HepG2 (cell line): ENCODE results near the gene DCDC2. TPM values are rescaled to one million over a fixed set of nuclear protein-coding genes. Genes with fewer than 3 reads are reported as not detected.

Source experiments
- ARNT ChIP-seq: fragments of 450-650 bp; IDR thresholded peaks from 2 replicates; pipeline ENCODE4 v1.6.1; 2017
- KLF12 ChIP-seq: sonication (generic); formaldehyde crosslinking; IDR thresholded peaks from 2 replicates; pipeline ENCODE4 v1.4.0; 2020; ENCODE audit warnings: missing genetic modification reagents, borderline replicate concordance
- MLLT10 ChIP-seq: sonication (generic); formaldehyde crosslinking; IDR thresholded peaks from 2 replicates; pipeline ENCODE4 v1.4.0; 2020; ENCODE audit warnings: missing genetic modification reagents
- NR2F6 ChIP-seq, 2 experiments: IDR thresholded peaks; 2 replicates each; pipeline ENCODE4 v1.6.1; 2016; ENCODE audit warnings: antibody characterized with exemption in 1 of 2, mild to moderate bottlenecking in 1 of 2
- PCBP1 ChIP-seq: fragments of 200-400 bp; formaldehyde crosslinking; IDR thresholded peaks from 2 replicates; pipeline ENCODE4 v1.6.1; 2017; ENCODE audit warnings: mild to moderate bottlenecking, low read depth, low read length, borderline replicate concordance
- PTBP1 ChIP-seq: fragments of 200-400 bp; formaldehyde crosslinking; IDR thresholded peaks from 2 replicates; pipeline ENCODE4 v1.6.1; 2018; ENCODE audit warnings: low read length, low read depth; ENCODE audit not compliant: poor library complexity, severe bottlenecking
- ZNF136 ChIP-seq: sonication (generic); formaldehyde crosslinking; IDR thresholded peaks from 2 replicates; pipeline ENCODE4 v1.8.1; 2022; ENCODE audit warnings: low read depth, mild to moderate bottlenecking, moderate library complexity, missing genetic modification reagents
- ZNF253 ChIP-seq: sonication (generic); formaldehyde crosslinking; IDR thresholded peaks from 2 replicates; pipeline ENCODE4 v1.8.0; 2022; ENCODE audit warnings: mild to moderate bottlenecking, missing genetic modification reagents, borderline replicate concordance
- ZNF598 ChIP-seq: sonication (generic); formaldehyde crosslinking; IDR thresholded peaks from 2 replicates; pipeline ENCODE4 v1.5.1; 2020; ENCODE audit warnings: mild to moderate bottlenecking, missing genetic modification reagents, borderline replicate concordance
- ZNF644 ChIP-seq: IDR thresholded peaks from 2 replicates; pipeline ENCODE4 v1.6.1; 2016; ENCODE audit warnings: low read depth
- ZNF878 ChIP-seq: sonication (generic); formaldehyde crosslinking; IDR thresholded peaks from 2 replicates; pipeline ENCODE4 v1.8.1; 2023; ENCODE audit warnings: mild to moderate bottlenecking, missing genetic modification reagents, moderate library complexity
- ZNF883 ChIP-seq: sonication (generic); formaldehyde crosslinking; IDR thresholded peaks from 2 replicates; pipeline ENCODE4 v1.5.1; 2020; ENCODE audit warnings: mild to moderate bottlenecking, missing genetic modification reagents; ENCODE audit errors: not compliant biosample characterization
- polyA plus RNA-seq, 8 experiments: library from polyadenylated mRNA; depleted of rRNA in 3 of 8; stranded (reverse) in 7 of 8; unstranded in 1 of 8; fragments of >200 nt; fragmentation: Illumina TruSeq in 4 of 8; extraction: Trizol in 4 of 8; gene quantifications; 2 replicates each; pipeline versions ENCODE4 v1.2.1 to v1.2.3, GENCODE V29; 2011 to 2016; ENCODE audit warnings: low read depth in 4 of 8, missing spikeins in 1 of 8, mixed read lengths in 1 of 8; ENCODE audit not compliant: insufficient read depth in 1 of 8
- total RNA-seq, 5 experiments: library from RNA; depleted of rRNA; stranded (reverse); fragments of >200 nt; fragmentation: Illumina TruSeq; extraction: Trizol; gene quantifications; 2 replicates each; pipeline ENCODE4 v1.2.3, GENCODE V29; 2016; ENCODE audit warnings: low read depth in 1 of 5
- TF ChIP-seq, protein P1 (sequence below): sonication (generic); formaldehyde crosslinking; IDR thresholded peaks from 2 replicates; pipeline ENCODE4 v1.4.0; 2020; ENCODE audit warnings: mild to moderate bottlenecking, missing genetic modification reagents
- TF ChIP-seq, protein P2 (sequence below): sonication (generic); formaldehyde crosslinking; conservative IDR thresholded peaks from 2 replicates; pipeline ENCODE4 v1.8.0; 2022; ENCODE audit warnings: low read depth, missing genetic modification reagents
- TF ChIP-seq, protein P3 (sequence below): sonication (generic); formaldehyde crosslinking; IDR thresholded peaks from 2 replicates; pipeline ENCODE4 v1.5.1; 2020; ENCODE audit warnings: mild to moderate bottlenecking, missing genetic modification reagents, borderline replicate concordance
- TF ChIP-seq, protein P4 (sequence below), 2 experiments: fragments of 450-650 bp in 1 of 2; sonication (generic) in 1 of 2; formaldehyde crosslinking in 1 of 2; IDR thresholded peaks; 2 replicates each; pipeline versions ENCODE4 v1.6.1 to v1.8.0; 2016 to 2022; ENCODE audit warnings: antibody characterized with exemption in 1 of 2, mild to moderate bottlenecking in 1 of 2, missing genetic modification reagents in 1 of 2

DCDC2 gene
- total and polyA plus RNA-seq, 2 of the 13 experiments (the other 11 are each of a cell fraction or from before 2014, with no cell fraction given), result 9.0 to 36.2 TPM

DNA sequence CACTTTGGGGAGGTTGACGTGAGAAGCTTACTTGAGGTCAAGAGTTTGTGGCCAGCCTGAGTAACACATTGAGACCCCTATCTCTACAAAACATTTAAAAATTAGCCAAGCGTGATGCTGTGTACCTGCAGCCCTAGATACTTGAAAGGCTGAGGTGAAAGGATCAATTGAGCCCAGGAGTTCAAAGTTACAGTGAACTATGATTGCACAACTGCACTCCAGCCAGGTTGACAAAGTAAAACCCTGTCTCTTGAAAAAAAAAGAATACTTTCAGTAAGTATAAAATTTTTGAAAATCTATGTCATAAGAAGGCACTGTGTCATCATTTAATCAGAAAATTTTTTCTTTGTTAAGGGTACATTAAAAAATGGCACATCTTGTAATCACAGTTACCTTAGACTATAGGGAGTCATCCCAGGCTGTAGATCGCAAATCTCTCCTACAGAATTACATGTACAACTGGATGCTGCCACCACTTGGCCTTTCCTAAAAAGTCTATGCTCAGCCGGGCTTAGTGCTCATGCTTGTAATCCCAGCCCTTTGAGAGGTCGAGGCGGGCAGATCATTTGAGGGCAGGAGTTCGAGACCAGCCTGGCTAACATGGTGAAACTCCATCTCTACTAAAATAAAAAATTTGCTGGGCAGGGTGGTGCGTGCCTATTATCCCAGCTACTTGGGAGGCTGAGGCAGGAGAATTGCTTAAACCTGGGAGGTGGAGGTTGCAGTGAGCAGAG, 27.8 kb upstream of the DCDC2 start (continued):
- TF ChIP-seq, protein P1, sequence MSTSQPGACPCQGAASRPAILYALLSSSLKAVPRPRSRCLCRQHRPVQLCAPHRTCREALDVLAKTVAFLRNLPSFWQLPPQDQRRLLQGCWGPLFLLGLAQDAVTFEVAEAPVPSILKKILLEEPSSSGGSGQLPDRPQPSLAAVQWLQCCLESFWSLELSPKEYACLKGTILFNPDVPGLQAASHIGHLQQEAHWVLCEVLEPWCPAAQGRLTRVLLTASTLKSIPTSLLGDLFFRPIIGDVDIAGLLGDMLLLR, result no peak; the same call in 1 of the 2 replicates
- TF ChIP-seq ZNF883 (CRISPR knock-in tag), result no peak
- TF ChIP-seq PCBP1, result no peak
- no peak for TF ChIP-seq PTBP1
- no peak for TF ChIP-seq ZNF598 (CRISPR knock-in tag)
- peak; percentile 81; the same call in 1 of the 2 replicates for TF ChIP-seq ZNF136 (CRISPR knock-in tag)
- no peak for TF ChIP-seq ARNT
- no peak for TF ChIP-seq KLF12
- TF ChIP-seq ZNF253 (CRISPR knock-in tag), result no peak
- TF ChIP-seq, protein P2, sequence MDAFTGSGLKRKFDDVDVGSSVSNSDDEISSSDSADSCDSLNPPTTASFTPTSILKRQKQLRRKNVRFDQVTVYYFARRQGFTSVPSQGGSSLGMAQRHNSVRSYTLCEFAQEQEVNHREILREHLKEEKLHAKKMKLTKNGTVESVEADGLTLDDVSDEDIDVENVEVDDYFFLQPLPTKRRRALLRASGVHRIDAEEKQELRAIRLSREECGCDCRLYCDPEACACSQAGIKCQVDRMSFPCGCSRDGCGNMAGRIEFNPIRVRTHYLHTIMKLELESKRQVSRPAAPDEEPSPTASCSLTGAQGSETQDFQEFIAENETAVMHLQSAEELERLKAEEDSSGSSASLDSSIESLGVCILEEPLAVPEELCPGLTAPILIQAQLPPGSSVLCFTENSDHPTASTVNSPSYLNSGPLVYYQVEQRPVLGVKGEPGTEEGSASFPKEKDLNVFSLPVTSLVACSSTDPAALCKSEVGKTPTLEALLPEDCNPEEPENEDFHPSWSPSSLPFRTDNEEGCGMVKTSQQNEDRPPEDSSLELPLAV, result no peak
- TF ChIP-seq ZNF644 (CRISPR knock-in tag), result peak; percentile 67
- TF ChIP-seq, protein P3, sequence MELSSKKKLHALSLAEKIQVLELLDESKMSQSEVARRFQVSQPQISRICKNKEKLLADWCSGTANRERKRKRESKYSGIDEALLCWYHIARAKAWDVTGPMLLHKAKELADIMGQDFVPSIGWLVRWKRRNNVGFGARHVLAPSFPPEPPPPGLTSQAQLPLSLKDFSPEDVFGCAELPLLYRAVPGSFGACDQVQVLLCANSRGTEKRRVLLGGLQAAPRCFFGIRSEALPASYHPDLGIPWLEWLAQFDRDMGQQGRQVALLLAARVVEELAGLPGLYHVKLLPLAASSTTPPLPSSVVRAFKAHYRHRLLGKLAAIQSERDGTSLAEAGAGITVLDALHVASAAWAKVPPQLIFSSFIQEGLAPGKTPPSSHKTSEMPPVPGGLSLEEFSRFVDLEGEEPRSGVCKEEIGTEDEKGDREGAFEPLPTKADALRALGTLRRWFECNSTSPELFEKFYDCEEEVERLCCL, result no peak
- TF ChIP-seq, protein P4, sequence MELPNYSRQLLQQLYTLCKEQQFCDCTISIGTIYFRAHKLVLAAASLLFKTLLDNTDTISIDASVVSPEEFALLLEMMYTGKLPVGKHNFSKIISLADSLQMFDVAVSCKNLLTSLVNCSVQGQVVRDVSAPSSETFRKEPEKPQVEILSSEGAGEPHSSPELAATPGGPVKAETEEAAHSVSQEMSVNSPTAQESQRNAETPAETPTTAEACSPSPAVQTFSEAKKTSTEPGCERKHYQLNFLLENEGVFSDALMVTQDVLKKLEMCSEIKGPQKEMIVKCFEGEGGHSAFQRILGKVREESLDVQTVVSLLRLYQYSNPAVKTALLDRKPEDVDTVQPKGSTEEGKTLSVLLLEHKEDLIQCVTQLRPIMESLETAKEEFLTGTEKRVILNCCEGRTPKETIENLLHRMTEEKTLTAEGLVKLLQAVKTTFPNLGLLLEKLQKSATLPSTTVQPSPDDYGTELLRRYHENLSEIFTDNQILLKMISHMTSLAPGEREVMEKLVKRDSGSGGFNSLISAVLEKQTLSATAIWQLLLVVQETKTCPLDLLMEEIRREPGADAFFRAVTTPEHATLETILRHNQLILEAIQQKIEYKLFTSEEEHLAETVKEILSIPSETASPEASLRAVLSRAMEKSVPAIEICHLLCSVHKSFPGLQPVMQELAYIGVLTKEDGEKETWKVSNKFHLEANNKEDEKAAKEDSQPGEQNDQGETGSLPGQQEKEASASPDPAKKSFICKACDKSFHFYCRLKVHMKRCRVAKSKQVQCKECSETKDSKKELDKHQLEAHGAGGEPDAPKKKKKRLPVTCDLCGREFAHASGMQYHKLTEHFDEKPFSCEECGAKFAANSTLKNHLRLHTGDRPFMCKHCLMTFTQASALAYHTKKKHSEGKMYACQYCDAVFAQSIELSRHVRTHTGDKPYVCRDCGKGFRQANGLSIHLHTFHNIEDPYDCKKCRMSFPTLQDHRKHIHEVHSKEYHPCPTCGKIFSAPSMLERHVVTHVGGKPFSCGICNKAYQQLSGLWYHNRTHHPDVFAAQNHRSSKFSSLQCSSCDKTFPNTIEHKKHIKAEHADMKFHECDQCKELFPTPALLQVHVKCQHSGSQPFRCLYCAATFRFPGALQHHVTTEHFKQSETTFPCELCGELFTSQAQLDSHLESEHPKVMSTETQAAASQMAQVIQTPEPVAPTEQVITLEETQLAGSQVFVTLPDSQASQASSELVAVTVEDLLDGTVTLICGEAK (IDR thresholded peaks at IDR 0.05), result no peak
- TF ChIP-seq, protein P4 (CRISPR knock-in tag; IDR thresholded peaks at IDR 0.05), result no peak; the same call in 1 of the 2 replicates
- no peak for TF ChIP-seq MLLT10 (CRISPR knock-in tag)
- TF ChIP-seq NR2F6 (IDR thresholded peaks at IDR 0.05), result peak; percentile 96
- TF ChIP-seq NR2F6 (CRISPR knock-in tag; IDR thresholded peaks at IDR 0.05), result peak; percentile 94
- TF ChIP-seq ZNF878, result peak; percentile 87; the same call in 1 of the 2 replicates
